Stomach (tissue), 4 donors: ENCODE results near the gene KLHL21.

Experiments
- POLR2A ChIP-seq, 4 donors: fragments of 450-650 bp; IDR thresholded peaks; one replicate each; pipeline ENCODE4 v1.6.1; 2016; ENCODE audit warnings: antibody characterized with exemption in 4 of 4, control low read depth in 2 of 4, mild to moderate bottlenecking in 1 of 4, moderate library complexity in 1 of 4
- POLR2AphosphoS5 ChIP-seq, 3 donors: sonication (generic); formaldehyde crosslinking; IDR thresholded peaks; one replicate each; pipeline ENCODE4 v1.6.1; 2016; ENCODE audit warnings: antibody characterized with exemption in 3 of 3
- TF ChIP-seq, protein P1 (sequence below), 7 experiments: fragments of 450-650 bp in 4 of 7; fragments of 200-600 bp in 3 of 7; sonication (generic) in 3 of 7; IDR thresholded peaks; one replicate each; pipeline ENCODE4 v1.5.1; 2016 to 2019; ENCODE audit warnings: antibody characterized with exemption in 7 of 7, control low read depth in 2 of 7, mild to moderate bottlenecking in 1 of 7

DNA sequence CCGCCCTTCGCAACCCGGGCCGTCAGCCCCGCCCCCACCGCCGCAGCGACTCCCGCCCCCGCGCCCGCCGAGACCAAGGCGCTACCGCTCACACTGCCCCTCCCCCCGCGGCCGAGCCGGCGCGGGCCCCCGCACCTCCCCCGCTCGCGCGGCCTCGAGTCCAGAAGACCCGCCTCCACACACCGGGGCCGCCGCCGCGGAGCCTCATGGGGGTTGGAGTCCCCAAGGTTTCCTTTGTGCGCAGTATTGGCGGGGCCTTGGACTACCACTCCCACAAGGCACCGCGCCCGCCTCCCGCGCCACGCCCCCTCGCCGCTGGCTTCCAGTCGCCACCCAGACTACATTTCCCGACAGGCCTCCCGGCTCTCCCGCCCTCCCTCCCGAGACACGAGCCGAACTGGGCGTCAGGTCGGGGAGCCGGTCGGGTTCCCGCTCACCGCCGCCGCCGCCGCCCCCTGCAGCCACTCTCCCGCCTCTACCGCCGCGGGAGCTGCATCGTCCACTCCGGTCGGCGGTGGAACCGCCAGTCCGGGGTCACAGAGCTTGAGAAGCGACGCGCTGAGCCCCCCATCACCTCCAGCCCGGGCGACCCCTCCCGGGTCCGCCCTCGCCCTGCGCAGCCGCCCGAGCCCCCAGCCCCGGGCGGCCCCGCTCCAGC is 10.8 kb upstream of the KLHL21 start, which contains the start of gene PHF13:
- TF ChIP-seq POLR2A (IDR thresholded peaks at IDR 0.05) (no peak), POLR2AphosphoS5 (IDR thresholded peaks at IDR 0.05) (peak; percentile 36 to 89 (median 50))
- TF ChIP-seq, protein P1, sequence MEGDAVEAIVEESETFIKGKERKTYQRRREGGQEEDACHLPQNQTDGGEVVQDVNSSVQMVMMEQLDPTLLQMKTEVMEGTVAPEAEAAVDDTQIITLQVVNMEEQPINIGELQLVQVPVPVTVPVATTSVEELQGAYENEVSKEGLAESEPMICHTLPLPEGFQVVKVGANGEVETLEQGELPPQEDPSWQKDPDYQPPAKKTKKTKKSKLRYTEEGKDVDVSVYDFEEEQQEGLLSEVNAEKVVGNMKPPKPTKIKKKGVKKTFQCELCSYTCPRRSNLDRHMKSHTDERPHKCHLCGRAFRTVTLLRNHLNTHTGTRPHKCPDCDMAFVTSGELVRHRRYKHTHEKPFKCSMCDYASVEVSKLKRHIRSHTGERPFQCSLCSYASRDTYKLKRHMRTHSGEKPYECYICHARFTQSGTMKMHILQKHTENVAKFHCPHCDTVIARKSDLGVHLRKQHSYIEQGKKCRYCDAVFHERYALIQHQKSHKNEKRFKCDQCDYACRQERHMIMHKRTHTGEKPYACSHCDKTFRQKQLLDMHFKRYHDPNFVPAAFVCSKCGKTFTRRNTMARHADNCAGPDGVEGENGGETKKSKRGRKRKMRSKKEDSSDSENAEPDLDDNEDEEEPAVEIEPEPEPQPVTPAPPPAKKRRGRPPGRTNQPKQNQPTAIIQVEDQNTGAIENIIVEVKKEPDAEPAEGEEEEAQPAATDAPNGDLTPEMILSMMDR (IDR thresholded peaks at IDR 0.05) = no peak
